ENCODE data around the gene MICAL2.

The MICAL2 gene

GRCh38 chr11:12272821-12273617 lies 162.6 kb downstream of the MICAL2 start:
- no peak overlapping the region for H3K4me3 ChIP-seq (ENCODE audit: low read depth, low read length)
- no peak for DNase-seq (ENCODE audit: low read depth)

GRCh38 chr11:12273618-12273995 lies 163.2 kb downstream of the MICAL2 start:
- H3K4me3 ChIP-seq (ENCODE audit: low read depth, low read length) = no peak overlapping the region
- TF ChIP-seq, protein P1, sequence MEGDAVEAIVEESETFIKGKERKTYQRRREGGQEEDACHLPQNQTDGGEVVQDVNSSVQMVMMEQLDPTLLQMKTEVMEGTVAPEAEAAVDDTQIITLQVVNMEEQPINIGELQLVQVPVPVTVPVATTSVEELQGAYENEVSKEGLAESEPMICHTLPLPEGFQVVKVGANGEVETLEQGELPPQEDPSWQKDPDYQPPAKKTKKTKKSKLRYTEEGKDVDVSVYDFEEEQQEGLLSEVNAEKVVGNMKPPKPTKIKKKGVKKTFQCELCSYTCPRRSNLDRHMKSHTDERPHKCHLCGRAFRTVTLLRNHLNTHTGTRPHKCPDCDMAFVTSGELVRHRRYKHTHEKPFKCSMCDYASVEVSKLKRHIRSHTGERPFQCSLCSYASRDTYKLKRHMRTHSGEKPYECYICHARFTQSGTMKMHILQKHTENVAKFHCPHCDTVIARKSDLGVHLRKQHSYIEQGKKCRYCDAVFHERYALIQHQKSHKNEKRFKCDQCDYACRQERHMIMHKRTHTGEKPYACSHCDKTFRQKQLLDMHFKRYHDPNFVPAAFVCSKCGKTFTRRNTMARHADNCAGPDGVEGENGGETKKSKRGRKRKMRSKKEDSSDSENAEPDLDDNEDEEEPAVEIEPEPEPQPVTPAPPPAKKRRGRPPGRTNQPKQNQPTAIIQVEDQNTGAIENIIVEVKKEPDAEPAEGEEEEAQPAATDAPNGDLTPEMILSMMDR (IDR thresholded peaks at IDR 0.05; ENCODE audit: low read depth, low read length, missing control alignments) = no peak
- DNase-seq (ENCODE audit: low read depth) = no peak

More at GRCh38 chr11:12272821-12273617, 162.6 kb downstream of the MICAL2 start:
- TF ChIP-seq, protein P1 (IDR thresholded peaks at IDR 0.05; ENCODE audit: low read depth, low read length, missing control alignments) = no peak

- H3K4me3 ChIP-seq (ENCODE audit: low read depth, low read length) = no peak overlapping the region
Measured at GRCh38 chr11:12274056-12274455, 163.7 kb downstream of the MICAL2 start.

DNA sequence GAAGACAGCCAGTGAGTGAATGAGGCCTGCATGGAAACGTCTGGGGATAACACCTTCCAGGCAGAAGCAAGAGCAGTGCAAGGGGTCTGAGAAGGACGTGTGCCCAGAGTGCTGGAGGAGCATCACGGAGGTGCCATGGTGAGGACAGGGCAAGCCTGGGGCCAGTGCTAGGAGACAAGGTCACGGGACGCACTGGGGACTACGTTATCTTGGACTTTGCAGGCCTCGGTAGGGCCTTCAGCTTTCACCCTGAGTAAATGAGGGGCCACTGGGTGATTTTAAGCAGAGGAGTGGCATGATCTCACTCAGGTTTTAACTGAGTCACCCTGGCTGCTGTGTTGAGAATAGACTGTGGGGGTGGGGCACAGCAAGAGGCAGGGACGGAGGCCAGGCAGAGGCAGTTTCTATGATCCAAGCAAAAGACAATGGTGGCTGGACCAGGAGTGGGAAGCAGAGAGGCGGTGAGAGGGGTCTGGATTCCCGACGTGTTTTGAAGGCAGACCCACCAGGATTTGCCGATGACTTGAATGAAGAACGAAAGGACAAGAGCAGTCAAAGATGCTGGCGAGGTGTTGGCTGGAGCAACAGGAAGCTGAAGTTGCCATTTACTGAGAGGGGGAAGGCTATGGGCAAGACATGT lies 164.3 kb downstream of the MICAL2 start:
- TF ChIP-seq, protein P1 (IDR thresholded peaks at IDR 0.05; ENCODE audit: low read depth, low read length, missing control alignments) = no peak
- no peak for DNase-seq (ENCODE audit: low read depth)
- H3K4me3 ChIP-seq (ENCODE audit: low read depth, low read length) = no peak overlapping the region

More at GRCh38 chr11:12274056-12274455, 163.7 kb downstream of the MICAL2 start:
- TF ChIP-seq, protein P1 (IDR thresholded peaks at IDR 0.05; ENCODE audit: low read depth, low read length, missing control alignments) = no peak
- DNase-seq (ENCODE audit: low read depth) = no peak

- no peak overlapping the region for H3K4me3 ChIP-seq (ENCODE audit: low read depth, low read length)
- no peak for DNase-seq (ENCODE audit: low read depth)
- TF ChIP-seq, protein P1 (IDR thresholded peaks at IDR 0.05; ENCODE audit: low read depth, low read length, missing control alignments) = no peak
Measured at GRCh38 chr11:12275818-12276217, 165.4 kb downstream of the MICAL2 start.

DNA sequence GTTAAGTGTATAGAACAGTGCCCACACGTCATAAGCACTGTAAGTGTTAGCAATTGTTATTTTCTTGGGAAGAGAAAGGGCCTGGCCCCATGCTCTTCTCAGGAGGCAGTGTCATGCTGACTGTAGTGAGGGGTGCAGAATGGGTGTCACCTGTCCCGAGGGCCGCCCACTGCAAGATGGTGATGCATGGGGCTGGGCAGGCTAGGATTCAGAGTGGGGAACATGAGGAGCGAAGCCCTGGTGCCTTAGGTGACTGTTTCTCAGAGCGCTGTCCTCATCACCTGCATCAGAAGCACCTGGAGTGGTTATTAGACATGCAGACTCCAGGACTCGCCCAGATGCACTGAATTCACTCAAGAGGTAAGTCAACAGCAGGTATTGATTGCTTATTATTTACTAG lies 166.0 kb downstream of the MICAL2 start:
- TF ChIP-seq, protein P1 (IDR thresholded peaks at IDR 0.05; ENCODE audit: low read depth, low read length, missing control alignments) = no peak
- no peak for DNase-seq (ENCODE audit: low read depth)
- no peak overlapping the region for H3K4me3 ChIP-seq (ENCODE audit: low read depth, low read length)

All from GM12864 (cell line).